Measurements from ENCODE around the gene TMEM175. TPM values are rescaled to one million over a fixed set of nuclear protein-coding genes. Genes with fewer than 3 reads are reported as not detected.

The TMEM175 gene
- total and polyA plus RNA-seq, 2 of the 8 experiments (the other 6 are each of a cell fraction or from before 2014, with no cell fraction given) = 4.9 to 20.7 TPM

DNA sequence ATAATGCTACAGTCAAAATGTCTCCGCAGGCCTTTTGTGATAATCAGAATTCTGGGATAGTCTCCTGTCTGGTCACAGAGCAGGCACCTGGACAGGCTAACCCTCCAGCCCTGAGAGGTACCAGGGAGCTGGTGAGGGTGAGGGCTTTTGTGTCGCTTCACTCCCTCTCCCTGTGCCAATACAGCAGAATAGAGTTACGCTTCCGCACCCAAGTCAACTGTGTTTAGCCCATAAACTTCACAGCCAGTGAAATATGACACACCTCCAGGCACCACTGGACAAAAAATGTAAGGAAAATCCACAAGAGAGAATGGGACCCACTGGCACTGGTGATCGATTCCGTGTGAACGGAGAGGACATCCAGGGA is 1.4 kb upstream of the TMEM175 start (continued):
- TF ChIP-seq GABPA (IDR thresholded peaks at IDR 0.05; ENCODE audit: borderline replicate concordance, insufficient read depth, low read length) = no peak
